HepG2 (cell line): Measurements from ENCODE around the gene INO80C. TPM values are rescaled to one million over a fixed set of nuclear protein-coding genes. Genes with fewer than 3 reads are reported as not detected.

Experiments used
- ATAC-seq: fragments of 200-7000 bp; cut with Tn5 transposase; 3 replicates; pipeline ENCODE4 v1.9.1; 2020; ENCODE audit warnings: mild to moderate bottlenecking, moderate library complexity
- BruUV-seq: library from RNA; stranded (reverse); fragments of 400-500 nt; replicated peaks from 2 replicates; lab custom pipeline; 2021; lab: Mats Ljungman, UMichigan
- CTCF ChIA-PET: fragments of 300-600 bp; formaldehyde crosslinking; extraction: SDS; loops from one replicate; lab custom pipeline; 2021; ENCODE audit warnings: low total read pairs, inconsistent platforms, low intra/inter-chr PET ratio; lab: Yijun Ruan, JAX
- POLR2A ChIA-PET: fragments of 350-600 bp; sonication (Branson Sonifier 250); formaldehyde crosslinking; loops from one replicate; lab custom pipeline; 2020; ENCODE audit warnings: antibody characterized with exemption, inconsistent platforms; lab: Yijun Ruan, JAX
- DNase-seq: peaks from one replicate; pipeline ENCODE4 v3.0.0-alpha.2; 2015; ENCODE audit warnings: low spot score
- FAIRE-seq: peaks from 3 replicates; lab custom pipeline; 2011; peaks lifted over from hg19 to GRCh38; lab: Jason Lieb, UNC
- H2AFZ ChIP-seq: one replicate; pipeline ENCODE4 v1.6.1; 2011; ENCODE audit warnings: low read length, inconsistent platforms
- H3K27ac ChIP-seq: fragments of 300-600 bp; 3 replicates; pipeline ENCODE4 v1.8.0; 2011; ENCODE audit warnings: mixed run types, mild to moderate bottlenecking, mixed read lengths, low read length, inconsistent platforms; ENCODE audit not compliant: insufficient read depth; ENCODE audit errors: extremely low read length
- H3K27me3 ChIP-seq, 2 experiments: fragments of 200-600 bp in 1 of 2; 2 replicates in 1 of 2; 3 replicates in 1 of 2; pipeline versions ENCODE4 v1.6.0 to v1.8.0; 2011; ENCODE audit warnings: low read length in 2 of 2, mild to moderate bottlenecking in 2 of 2, moderate library complexity in 2 of 2, inconsistent platforms in 1 of 2; ENCODE audit not compliant: insufficient read depth in 2 of 2, control insufficient read depth in 1 of 2
- H3K36me3 ChIP-seq, 2 experiments: fragments of 200-600 bp in 1 of 2; replicated peaks in 1 of 2; 2 replicates in 1 of 2; 3 replicates in 1 of 2; pipeline versions ENCODE4 v1.5.1 to v1.8.0; 2011; ENCODE audit warnings: low read length in 2 of 2, inconsistent platforms in 1 of 2; ENCODE audit not compliant: insufficient read depth in 2 of 2, control insufficient read depth in 1 of 2
- H3K4me1 ChIP-seq: 2 replicates; pipeline ENCODE4 v1.5.1; 2012; ENCODE audit warnings: low read length, inconsistent platforms; ENCODE audit not compliant: insufficient read depth
- H3K4me2 ChIP-seq: 2 replicates; pipeline ENCODE4 v1.6.0; 2011; ENCODE audit warnings: low read depth, low read length, inconsistent platforms
- H3K4me3 ChIP-seq, 3 experiments: fragments of 200-600 bp in 1 of 3; sonication (generic), shearing (Covaris generic) in 1 of 3; replicated peaks in 1 of 3; 2 replicates each; pipeline ENCODE4 v1.5.1; 2011 to 2016; ENCODE audit warnings: low read length in 3 of 3, inconsistent platforms in 2 of 3, low read depth in 2 of 3, mild to moderate bottlenecking in 2 of 3, control low read depth in 1 of 3, mixed read lengths in 1 of 3; ENCODE audit not compliant: insufficient read depth in 1 of 3
- H3K79me2 ChIP-seq: one replicate; pipeline ENCODE4 v1.6.1; 2011; ENCODE audit warnings: low read length, inconsistent platforms; ENCODE audit not compliant: insufficient read depth
- H3K9ac ChIP-seq: 2 replicates; pipeline ENCODE4 v1.6.0; 2011; ENCODE audit warnings: mild to moderate bottlenecking, low read depth, low read length, inconsistent platforms; ENCODE audit not compliant: insufficient read depth
- H3K9me3 ChIP-seq: 2 replicates; pipeline ENCODE4 v1.5.1; 2012; ENCODE audit warnings: mild to moderate bottlenecking, low read length
- H4K20me1 ChIP-seq: 2 replicates; pipeline ENCODE4 v1.6.0; 2011; ENCODE audit warnings: inconsistent platforms, mild to moderate bottlenecking, low read length, moderate library complexity; ENCODE audit not compliant: insufficient read depth
- AKNA ChIP-seq: sonication (generic); formaldehyde crosslinking; IDR thresholded peaks from 2 replicates; pipeline ENCODE4 v1.4.0; 2020; ENCODE audit warnings: missing genetic modification reagents, borderline replicate concordance
- CAMTA2 ChIP-seq: sonication (generic); formaldehyde crosslinking; IDR thresholded peaks from 2 replicates; pipeline ENCODE4 v1.4.0; 2020; ENCODE audit warnings: mild to moderate bottlenecking, missing genetic modification reagents, borderline replicate concordance
- CEBPB ChIP-seq: IDR thresholded peaks from 2 replicates; pipeline ENCODE4 v1.6.1; 2011; ENCODE audit warnings: low read depth, low read length, improper control_type of control experiment, borderline replicate concordance
- GATA4 ChIP-seq: sonication (generic); IDR thresholded peaks from 2 replicates; pipeline ENCODE4 v1.6.1; 2016; ENCODE audit warnings: antibody characterized with exemption, low read depth, borderline replicate concordance
- GLI4 ChIP-seq: sonication (generic); formaldehyde crosslinking; IDR thresholded peaks from 2 replicates; pipeline ENCODE4 v1.5.1; 2020; ENCODE audit warnings: missing genetic modification reagents, mild to moderate bottlenecking, moderate library complexity, borderline replicate concordance
- MNT ChIP-seq: fragments of 450-650 bp; IDR thresholded peaks from 2 replicates; pipeline ENCODE4 v1.6.1; 2016
- NFE2L2 ChIP-seq: fragments of 150-350 bp; IDR thresholded peaks from 2 replicates; pipeline ENCODE4 v1.6.1; 2014; ENCODE audit warnings: low read length
- TBP ChIP-seq: sonication (generic); formaldehyde crosslinking; IDR thresholded peaks from 2 replicates; pipeline ENCODE4 v1.5.0; 2020; ENCODE audit warnings: missing genetic modification reagents
- TGIF2 ChIP-seq: IDR thresholded peaks from 2 replicates; pipeline ENCODE4 v1.6.1; 2016; ENCODE audit warnings: control low read depth, missing compliant biosample characterization
- ZNF589 ChIP-seq: sonication (generic); formaldehyde crosslinking; conservative IDR thresholded peaks from 2 replicates; pipeline ENCODE4 v1.8.0; 2022; ENCODE audit warnings: mild to moderate bottlenecking, moderate library complexity, missing genetic modification reagents
- ZNF709 ChIP-seq: sonication (generic); formaldehyde crosslinking; IDR thresholded peaks from 2 replicates; pipeline ENCODE4 v1.5.0; 2020; ENCODE audit warnings: mild to moderate bottlenecking, missing genetic modification reagents
- WGBS: methylation state at CpG from one replicate; pipeline ENCODE4 v1.1.6; 2017; ENCODE audit warnings: low lambda C conversion rate; 5-methylcytosine and 5-hydroxymethylcytosine counted together
- in situ Hi-C: cut with HindIII; loops from 2 replicates; pipeline ENCODE4 v1.10.0; 2017; ENCODE audit warnings: low pct_unique_long_range_greater_than_20kb; ENCODE audit not compliant: extremely low pct_ligation_motif_present
- intact Hi-C: fragments of 100-400 bp; cut with micrococcal nuclease; formaldehyde crosslinking; loops from one replicate; pipeline ENCODE4 v1.10.0; 2022; ENCODE audit not compliant: unreplicated experiment
- polyA plus RNA-seq, 8 experiments: library from polyadenylated mRNA; depleted of rRNA in 3 of 8; stranded (reverse) in 7 of 8; unstranded in 1 of 8; fragments of >200 nt; fragmentation: Illumina TruSeq in 4 of 8; extraction: Trizol in 4 of 8; gene quantifications; 2 replicates each; pipeline versions ENCODE4 v1.2.1 to v1.2.3, GENCODE V29; 2011 to 2016; ENCODE audit warnings: low read depth in 4 of 8, missing spikeins in 1 of 8, mixed read lengths in 1 of 8; ENCODE audit not compliant: insufficient read depth in 1 of 8
- total RNA-seq, 5 experiments: library from RNA; depleted of rRNA; stranded (reverse); fragments of >200 nt; fragmentation: Illumina TruSeq; extraction: Trizol; gene quantifications; 2 replicates each; pipeline ENCODE4 v1.2.3, GENCODE V29; 2016; ENCODE audit warnings: low read depth in 1 of 5

INO80C gene
- total and polyA plus RNA-seq, 2 of the 13 experiments (the other 11 are each of a cell fraction or from before 2014, with no cell fraction given): 8.2 to 15.4 TPM

DNA sequence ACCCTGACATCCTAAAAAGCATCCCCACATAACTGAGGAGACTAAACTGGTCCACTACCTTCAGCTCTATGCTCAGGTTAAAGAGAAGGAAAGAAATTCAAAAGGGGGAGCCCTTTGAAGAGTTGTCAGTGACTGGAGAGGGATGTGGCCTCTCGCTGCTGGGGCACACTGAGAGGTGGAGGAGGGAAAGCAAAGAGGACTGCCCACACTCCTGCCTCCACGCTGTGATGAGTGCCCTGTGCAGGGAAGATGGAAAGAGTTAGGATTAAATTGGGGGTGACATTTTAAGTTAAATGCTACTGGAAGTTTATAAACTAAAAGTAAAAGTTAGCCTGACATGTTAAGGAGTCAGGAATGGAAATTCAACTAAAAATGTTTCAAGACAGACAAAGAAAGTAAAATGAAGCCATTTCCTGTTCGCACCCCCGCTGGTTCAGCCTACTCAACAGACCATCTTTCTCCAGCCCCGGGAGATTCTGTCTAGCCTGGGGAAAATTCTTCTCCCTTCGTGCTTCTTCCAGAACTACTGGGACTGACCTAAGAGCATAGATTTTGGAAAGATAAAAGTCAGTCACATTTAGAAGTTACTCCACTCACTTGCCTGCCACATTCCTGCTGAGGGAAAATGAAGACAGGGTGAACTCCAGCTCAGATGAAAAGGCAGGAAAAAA, 17.8 kb upstream of the INO80C start:
- CTCF ChIA-PET: no interaction called here

More for the DNA sequence above, 17.8 kb upstream of the INO80C start:
- POLR2A ChIA-PET: no interaction called here
- H2AFZ ChIP-seq: no peak overlapping the region
- H4K20me1 ChIP-seq: no peaks in the 10 kb centered on the region
- H3K4me2 ChIP-seq: no peak overlapping the region
- no peak overlapping the region for H3K9ac ChIP-seq
- in situ Hi-C loops (no loop called here), intact Hi-C loops (no loop called here)
- H3K27ac ChIP-seq: no peak overlapping the region
- no peaks in the 10 kb centered on the region for H3K36me3 ChIP-seq
- WGBS: 46% methylated on average over 6 of the region's 6 CpGs
- H3K79me2 ChIP-seq: no peaks in the 10 kb centered on the region
- no peak overlapping the region for H3K4me3 ChIP-seq
- no TSS peak for BruUV-seq
- ATAC-seq (no peak), DNase-seq (no peak), FAIRE-seq (no peak)
- H3K9me3 ChIP-seq: no peaks in the 10 kb centered on the region
- no peaks in the 10 kb centered on the region for H3K27me3 ChIP-seq
- TF ChIP-seq GATA4: no peak
- TF ChIP-seq MNT: no peak
- TF ChIP-seq ZNF709 (CRISPR knock-in tag): no peak
- no peak for TF ChIP-seq CEBPB
- TF ChIP-seq AKNA (CRISPR knock-in tag): no peak
- no peak for TF ChIP-seq TBP (CRISPR knock-in tag)
- TF ChIP-seq NFE2L2: no peak
- TF ChIP-seq ZNF589 (CRISPR knock-in tag): no peak
- TF ChIP-seq CAMTA2 (CRISPR knock-in tag): no peak
- no peak for TF ChIP-seq GLI4 (CRISPR knock-in tag)
- no peak for TF ChIP-seq TGIF2 (CRISPR knock-in tag)
- TF ChIP-seq, all 625 proteins: peak for 0
- peaks cover 23% of the 10 kb centered on the region for H3K4me1 ChIP-seq
